Measurements from ENCODE around the gene GALNT9. TPM values are rescaled to one million over a fixed set of nuclear protein-coding genes. Genes with fewer than 3 reads are reported as not detected.

GALNT9 gene
- total and polyA plus RNA-seq, 2 experiments from 2014 or later: 0.33 to 1.4 TPM

DNA sequence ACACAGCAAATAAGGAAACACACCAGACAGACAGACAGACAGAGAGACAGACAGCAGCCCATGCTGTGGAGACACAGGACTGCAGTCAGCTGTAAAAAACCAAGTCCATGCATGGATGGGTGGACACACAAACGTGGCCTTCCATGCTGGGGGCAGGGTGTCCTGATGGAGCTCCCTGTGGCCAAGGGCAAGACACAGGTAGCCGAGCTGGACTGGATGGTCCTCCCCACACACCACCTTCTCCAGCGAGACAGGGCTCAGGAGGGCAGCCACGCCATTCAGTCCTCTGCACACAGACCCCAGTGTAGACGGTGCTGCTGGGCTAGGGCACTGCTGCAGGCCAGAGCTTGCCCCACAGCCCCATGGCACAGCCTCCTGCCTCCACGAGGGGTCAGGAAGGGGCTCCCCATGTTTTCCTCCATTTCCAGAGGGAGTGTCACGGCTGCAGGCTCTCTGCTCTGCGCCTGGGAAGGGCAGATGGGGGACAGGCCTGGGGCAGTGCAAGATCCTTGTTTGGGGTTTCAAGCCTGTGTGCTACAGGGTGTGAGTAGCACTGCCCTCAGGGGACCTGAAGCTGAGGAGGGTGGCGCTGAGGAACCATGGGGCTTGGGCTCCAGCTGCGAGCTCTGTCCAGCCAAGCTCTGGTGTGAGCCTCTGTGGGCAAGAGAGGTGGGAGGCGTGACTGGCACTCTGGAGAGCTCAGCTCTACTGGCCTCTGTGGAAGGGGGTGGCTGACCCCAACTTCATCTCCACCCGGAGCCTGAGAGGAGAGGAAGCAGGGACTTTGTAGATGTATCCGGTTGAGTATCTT, 67.9 kb downstream of the GALNT9 start:
- Histone ChIP-seq H3K4me2 (ENCODE audit: unreplicated experiment) (no peak overlapping the region), H3K9ac (no peak overlapping the region), H3K9me2 (ENCODE audit: insufficient read depth) (no peaks in the 10 kb centered on the region), H3K36me3 (ENCODE audit: low read depth) (no peaks in the 10 kb centered on the region), H3K79me2 (ENCODE audit: insufficient read depth) (no peaks in the 10 kb centered on the region), H3K27ac (no peak overlapping the region), H3K9me3 (ENCODE audit: low read depth) (no peaks in the 10 kb centered on the region), H3F3A (ENCODE audit: insufficient read depth) (no peaks in the 10 kb centered on the region), H3K4me3 (no peak overlapping the region), H4K20me1 (ENCODE audit: insufficient read depth) (no peaks in the 10 kb centered on the region), H2AFZ (no peak overlapping the region), H3K27me3 (replicated peaks; ENCODE audit: insufficient read depth) (peaks cover 7% of the 10 kb centered on the region), H3K4me1 (ENCODE audit: insufficient read depth) (no peaks in the 10 kb centered on the region)
- DNase-seq: no peak
- WGBS, 2 experiments (ENCODE audit: low coverage in 1 of 2, low lambda C conversion rate in 2 of 2, missing lambda C conversion rate in 2 of 2): 45 to 50% methylated on average over 13 of the region's 13 CpGs
- in situ Hi-C loops (cut with MboI): no loop called here
- TF ChIP-seq EZH2phosphoT487 (IDR thresholded peaks at IDR 0.05; ENCODE audit: insufficient read depth, low read depth) (no peak), EZH2 (IDR thresholded peaks at IDR 0.05; ENCODE audit: insufficient read depth, poor library complexity, severe bottlenecking) (no peak)

DNA sequence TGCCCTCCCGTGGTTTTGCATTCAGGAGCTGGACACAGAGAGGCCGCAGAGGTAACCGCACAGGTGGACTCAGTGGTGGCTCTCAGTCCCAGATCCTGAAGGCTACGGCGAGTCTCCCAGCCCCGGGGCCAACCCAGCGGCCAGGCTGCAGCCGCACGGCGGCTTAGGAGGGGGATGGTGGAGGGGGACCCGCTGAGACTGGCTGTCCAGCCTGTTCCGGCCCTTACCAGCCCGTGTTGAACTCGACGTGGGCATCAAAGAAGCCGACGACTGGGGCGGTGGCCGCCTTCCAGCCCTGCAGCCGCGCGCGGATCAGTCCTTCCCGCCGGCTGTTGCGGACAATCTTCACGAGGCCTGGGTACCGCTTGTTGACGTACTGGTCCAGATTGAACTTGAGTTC, 68.7 kb downstream of the GALNT9 start:
- no peaks in the 10 kb centered on the region for H3K36me3 ChIP-seq (ENCODE audit: low read depth)
- no peak overlapping the region for H3K27ac ChIP-seq
- no peaks in the 10 kb centered on the region for H3K9me3 ChIP-seq (ENCODE audit: low read depth)
- TF ChIP-seq EZH2phosphoT487 (IDR thresholded peaks at IDR 0.05; ENCODE audit: insufficient read depth, low read depth) (no peak), EZH2 (IDR thresholded peaks at IDR 0.05; ENCODE audit: insufficient read depth, poor library complexity, severe bottlenecking) (no peak)
- in situ Hi-C loops (cut with MboI): no loop called here
- H3K4me1 ChIP-seq (ENCODE audit: insufficient read depth): no peaks in the 10 kb centered on the region
- 81% methylated on average over 21 to 28 of the region's 29 CpGs for WGBS, 2 experiments (ENCODE audit: low coverage in 1 of 2, low lambda C conversion rate in 2 of 2, missing lambda C conversion rate in 2 of 2)
- H2AFZ ChIP-seq: no peak overlapping the region
- H3K9ac ChIP-seq: no peak overlapping the region
- H4K20me1 ChIP-seq (ENCODE audit: insufficient read depth): no peaks in the 10 kb centered on the region
- no peaks in the 10 kb centered on the region for H3K9me2 ChIP-seq (ENCODE audit: insufficient read depth)
- no peak overlapping the region for H3K4me2 ChIP-seq (ENCODE audit: unreplicated experiment)
- H3F3A ChIP-seq (ENCODE audit: insufficient read depth): no peaks in the 10 kb centered on the region
- H3K4me3 ChIP-seq: no peak overlapping the region
- no peaks in the 10 kb centered on the region for H3K79me2 ChIP-seq (ENCODE audit: insufficient read depth)
- H3K27me3 ChIP-seq (replicated peaks; ENCODE audit: insufficient read depth): peaks cover 7% of the 10 kb centered on the region
- no peak for DNase-seq

DNA sequence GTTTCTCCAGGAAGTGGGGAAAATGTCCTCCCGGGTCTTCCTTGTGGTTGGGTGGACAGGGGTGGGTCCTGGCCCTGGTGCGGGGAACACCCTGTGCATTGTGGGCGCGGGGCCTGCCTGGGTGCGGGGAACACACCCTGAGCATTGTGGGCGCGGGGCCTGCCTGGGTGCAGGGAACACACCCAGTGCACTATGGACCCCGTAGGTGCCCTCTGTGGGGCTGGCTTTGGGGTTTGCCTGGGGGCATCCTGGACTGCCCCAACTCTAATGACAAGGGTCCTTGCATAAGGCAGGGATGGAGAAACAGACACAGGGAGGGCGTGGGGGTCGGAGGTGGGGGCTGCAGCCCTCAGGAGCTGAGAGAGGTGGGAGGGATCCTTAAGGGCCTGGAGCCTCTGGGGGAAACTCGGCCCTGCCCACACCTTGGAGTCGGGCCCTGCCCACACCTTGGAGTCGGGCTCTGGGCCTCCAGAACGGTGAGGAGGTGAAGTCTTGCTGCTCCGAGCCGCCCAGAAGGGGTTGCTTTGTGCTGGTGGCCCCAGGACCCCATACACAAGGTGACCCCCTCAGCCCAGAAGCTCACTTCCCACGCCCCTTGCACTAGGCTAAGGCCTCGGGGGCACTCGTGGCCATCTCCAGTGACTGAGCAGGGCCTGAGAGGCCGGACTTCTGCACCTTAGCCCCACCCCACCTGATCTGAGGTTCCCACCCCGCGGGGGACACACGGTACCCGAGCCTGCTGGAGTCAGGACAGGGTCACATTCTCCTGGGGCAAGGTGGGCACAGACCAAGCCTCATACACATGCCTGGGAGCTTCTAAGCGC, 69.3 kb downstream of the GALNT9 start:
- Histone ChIP-seq H3K9ac (no peak overlapping the region), H2AFZ (no peak overlapping the region), H3K36me3 (ENCODE audit: low read depth) (no peaks in the 10 kb centered on the region), H3K4me3 (no peak overlapping the region), H3K9me2 (ENCODE audit: insufficient read depth) (no peaks in the 10 kb centered on the region), H3K79me2 (ENCODE audit: insufficient read depth) (no peaks in the 10 kb centered on the region), H3K27ac (no peak overlapping the region), H3K4me2 (ENCODE audit: unreplicated experiment) (no peak overlapping the region), H4K20me1 (ENCODE audit: insufficient read depth) (no peaks in the 10 kb centered on the region), H3K9me3 (ENCODE audit: low read depth) (no peaks in the 10 kb centered on the region), H3K4me1 (ENCODE audit: insufficient read depth) (no peaks in the 10 kb centered on the region), H3F3A (ENCODE audit: insufficient read depth) (no peaks in the 10 kb centered on the region), H3K27me3 (replicated peaks; ENCODE audit: insufficient read depth) (peaks cover 12% of the 10 kb centered on the region)
- no peak for DNase-seq
- TF ChIP-seq EZH2phosphoT487 (IDR thresholded peaks at IDR 0.05; ENCODE audit: insufficient read depth, low read depth): no peak
- no peak for TF ChIP-seq EZH2 (IDR thresholded peaks at IDR 0.05; ENCODE audit: insufficient read depth, poor library complexity, severe bottlenecking)
- WGBS, 2 experiments (ENCODE audit: low coverage in 1 of 2, low lambda C conversion rate in 2 of 2, missing lambda C conversion rate in 2 of 2): 49 to 53% methylated on average over 18 of the region's 25 CpGs
- in situ Hi-C loops (cut with MboI): no loop called here

DNA sequence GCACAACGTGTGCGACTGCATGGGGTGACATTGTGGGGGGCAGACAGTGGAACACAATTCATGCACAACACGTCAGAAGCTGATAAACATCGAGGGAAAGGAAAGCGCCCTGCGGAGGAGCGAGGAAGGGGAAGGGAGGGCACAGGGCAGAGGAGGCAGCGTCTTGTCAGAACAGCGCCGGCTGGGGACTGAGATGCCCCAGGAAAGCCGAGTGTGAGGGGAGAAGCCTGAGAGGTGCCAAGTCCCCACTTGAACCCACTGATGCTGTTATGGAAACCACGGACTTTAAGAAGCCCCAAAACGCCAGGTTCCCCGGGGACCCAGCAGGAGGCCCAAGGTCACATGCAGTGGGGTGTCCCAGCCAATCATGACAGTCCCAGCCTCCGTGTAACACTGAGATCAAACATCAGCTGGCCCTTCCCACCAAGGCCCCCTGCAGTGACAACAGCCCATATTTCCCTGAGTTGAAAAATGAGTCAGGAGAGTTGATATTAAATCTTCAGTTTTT, 70.0 kb downstream of the GALNT9 start:
- Histone ChIP-seq H3K4me1 (ENCODE audit: insufficient read depth) (no peaks in the 10 kb centered on the region), H3K27me3 (replicated peaks; ENCODE audit: insufficient read depth) (peaks cover 18% of the 10 kb centered on the region), H3K4me2 (ENCODE audit: unreplicated experiment) (no peak overlapping the region), H2AFZ (no peak overlapping the region), H4K20me1 (ENCODE audit: insufficient read depth) (no peaks in the 10 kb centered on the region), H3K9me3 (ENCODE audit: low read depth) (no peaks in the 10 kb centered on the region), H3K9me2 (ENCODE audit: insufficient read depth) (no peaks in the 10 kb centered on the region), H3F3A (ENCODE audit: insufficient read depth) (no peaks in the 10 kb centered on the region), H3K9ac (no peak overlapping the region), H3K36me3 (ENCODE audit: low read depth) (no peaks in the 10 kb centered on the region), H3K79me2 (ENCODE audit: insufficient read depth) (no peaks in the 10 kb centered on the region), H3K27ac (no peak overlapping the region), H3K4me3 (no peak overlapping the region)
- TF ChIP-seq EZH2 (IDR thresholded peaks at IDR 0.05; ENCODE audit: insufficient read depth, poor library complexity, severe bottlenecking) (no peak), EZH2phosphoT487 (IDR thresholded peaks at IDR 0.05; ENCODE audit: insufficient read depth, low read depth) (no peak)
- DNase-seq: no peak
- WGBS, 2 experiments (ENCODE audit: low coverage in 1 of 2, low lambda C conversion rate in 2 of 2, missing lambda C conversion rate in 2 of 2): 65 to 67% methylated on average over 15 of the region's 15 CpGs
- in situ Hi-C loops (cut with MboI): no loop called here
